K562 (cell line): ENCODE measurements around the gene PTP4A2. TPM values are rescaled to one million over a fixed set of nuclear protein-coding genes. Genes with fewer than 3 reads are reported as not detected.

Experiments used
- ATF2 ChIP-seq: sonication (generic); formaldehyde crosslinking; IDR thresholded peaks from 2 replicates; pipeline ENCODE4 v1.8.1; 2022; ENCODE audit warnings: missing genetic modification reagents
- CTBP1 ChIP-seq: fragments of 450-650 bp; IDR thresholded peaks from 2 replicates; pipeline ENCODE4 v1.6.1; 2016; ENCODE audit warnings: borderline replicate concordance
- OTX1 ChIP-seq: fragments of 450-650 bp; formaldehyde crosslinking; IDR thresholded peaks from 2 replicates; pipeline ENCODE4 v1.4.0; 2022; ENCODE audit warnings: mild to moderate bottlenecking
- PPARD ChIP-seq: fragments of 250-450 bp; sonication (Bioruptor Pico); IDR thresholded peaks from 2 replicates; pipeline ENCODE4 v1.8.0; 2022; ENCODE audit warnings: inconsistent platforms, mild to moderate bottlenecking, moderate library complexity
- SFPQ ChIP-seq: fragments of 200-400 bp; formaldehyde crosslinking; IDR thresholded peaks from 2 replicates; pipeline ENCODE4 v1.6.1; 2017; ENCODE audit warnings: mild to moderate bottlenecking, low read depth, low read length, moderate library complexity
- SP2 ChIP-seq: IDR thresholded peaks from 2 replicates; pipeline ENCODE4 v1.6.1; 2011; ENCODE audit warnings: mild to moderate bottlenecking, low read depth, low read length, moderate library complexity; ENCODE audit not compliant: poor library complexity, severe bottlenecking; ENCODE audit errors: extremely low read depth
- THAP7 ChIP-seq: fragments of 250-450 bp; sonication (Bioruptor Pico); IDR thresholded peaks from 2 replicates; pipeline ENCODE4 v1.5.0; 2021
- ZBTB34 ChIP-seq: fragments of 250-450 bp; sonication (Bioruptor Pico); IDR thresholded peaks from 2 replicates; pipeline ENCODE4 v1.8.0; 2021; ENCODE audit warnings: mild to moderate bottlenecking, moderate library complexity
- ZNF140 ChIP-seq: fragments of 250-450 bp; sonication (Bioruptor Pico); IDR thresholded peaks from 2 replicates; pipeline ENCODE4 v1.8.0; 2021; ENCODE audit warnings: moderate library complexity, mild to moderate bottlenecking, inconsistent platforms
- ZNF174 ChIP-seq: fragments of 250-450 bp; sonication (Bioruptor Pico); IDR thresholded peaks from 2 replicates; pipeline ENCODE4 v1.4.0; 2020; ENCODE audit warnings: mild to moderate bottlenecking
- ZSCAN29 ChIP-seq: fragments of 450-650 bp; IDR thresholded peaks from 2 replicates; pipeline ENCODE4 v1.6.1; 2017
- polyA plus RNA-seq, 8 experiments: library from polyadenylated mRNA; depleted of rRNA in 4 of 8; stranded (reverse) in 5 of 8; unstranded in 3 of 8; fragments of >200 nt; fragmentation: Nextera tagmentation in 2 of 8; fragmentation: Illumina TruSeq in 1 of 8; extraction: Ambion mirVana in 2 of 8; extraction: Trizol in 1 of 8; gene quantifications; 2 replicates each; pipeline versions ENCODE4 v1.2.1 to v1.2.3, GENCODE V29; 2011 to 2014; ENCODE audit warnings: inconsistent platforms in 1 of 8, missing spikeins in 1 of 8
- total RNA-seq, 7 experiments: library from RNA; depleted of rRNA in 6 of 7; stranded (reverse); fragments of >200 nt in 6 of 7; fragmentation: Illumina TruSeq in 2 of 7; extraction: Trizol in 2 of 7; gene quantifications; 2 replicates each; pipeline versions ENCODE4 v1.2.1 to v1.2.3, GENCODE V29; 2011 to 2021; ENCODE audit warnings: low replicate concordance in 1 of 7

Gene PTP4A2
- total and polyA plus RNA-seq, 9 of the 15 experiments (the other 6 are each of a cell fraction or from before 2014, with no cell fraction given) = 197 to 870 (median 480) TPM

GRCh38 chr1:31957701-31958674 lies 19.8 kb upstream of the PTP4A2 start (continued):
- TF ChIP-seq ZBTB34 (CRISPR knock-in tag) (no peak), ATF2 (CRISPR knock-in tag) (no peak), ZSCAN29 (no peak), ZNF140 (CRISPR knock-in tag) (no peak), PPARD (CRISPR knock-in tag) (no peak), ZNF174 (CRISPR knock-in tag) (no peak), SFPQ (no peak), OTX1 (CRISPR knock-in tag) (0 out of 2 replicates have a peak, but pooled peaks have one; percentile 59), CTBP1 (peak; percentile 89), SP2 (no peak), THAP7 (CRISPR knock-in tag) (no peak)
